Hematopoietic multipotent progenitor cell treated with erythropoietin and hydrocortisone succinate and interleukin-3 and kit ligand, for 15 days (in vitro differentiated cells): ENCODE measurements around the gene RNF40.

ENCODE experiments used
- DNase-seq: peaks from one replicate; pipeline ENCODE4 v3.0.0-alpha.2; 2015; ENCODE audit warnings: low spot score

The RNF40 gene

DNA sequence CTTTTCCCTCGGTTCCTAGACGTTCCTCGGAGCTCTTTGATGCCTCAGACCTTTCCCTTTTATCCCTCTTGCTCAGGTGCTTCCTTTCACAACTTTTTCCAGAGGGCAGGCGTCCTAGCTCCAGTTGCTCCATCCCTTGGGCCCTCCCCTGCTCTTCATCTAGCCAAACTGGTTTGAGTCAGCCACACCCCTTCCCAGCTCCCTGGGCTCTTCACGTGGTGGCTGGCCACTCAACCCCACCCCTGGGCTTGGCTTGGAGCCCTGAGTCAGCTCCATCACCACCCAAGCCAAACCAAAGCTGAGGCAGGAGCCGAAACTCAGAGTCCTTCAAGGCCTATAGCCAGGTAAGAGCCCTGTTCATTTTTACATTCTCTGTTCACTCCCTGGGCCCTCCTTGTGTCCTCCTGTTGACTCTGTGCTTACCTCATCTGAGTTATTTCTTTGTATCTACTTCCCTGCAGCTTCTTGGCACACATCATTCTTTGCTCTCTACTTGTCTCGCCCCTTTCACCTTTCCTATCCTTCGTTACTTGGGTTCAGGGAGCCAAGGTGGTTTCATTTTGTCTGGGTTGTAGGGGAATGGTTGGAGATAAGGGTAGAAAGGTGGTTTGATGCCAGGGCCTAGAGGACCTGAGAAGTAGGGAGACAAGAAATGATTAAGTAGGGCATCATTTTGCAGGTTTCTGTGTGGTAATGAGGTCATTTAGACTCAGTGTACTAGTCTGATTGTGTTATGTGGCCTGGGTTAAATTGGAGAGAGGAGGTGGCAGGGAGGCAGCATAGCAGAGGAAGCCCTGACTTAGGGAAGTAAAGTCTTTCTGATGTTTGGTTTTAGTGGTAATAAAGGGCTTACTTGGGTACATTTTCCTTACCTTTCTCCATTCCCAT, 21.5 kb upstream of the RNF40 start:
- peak; percentile 85 for DNase-seq

DNA sequence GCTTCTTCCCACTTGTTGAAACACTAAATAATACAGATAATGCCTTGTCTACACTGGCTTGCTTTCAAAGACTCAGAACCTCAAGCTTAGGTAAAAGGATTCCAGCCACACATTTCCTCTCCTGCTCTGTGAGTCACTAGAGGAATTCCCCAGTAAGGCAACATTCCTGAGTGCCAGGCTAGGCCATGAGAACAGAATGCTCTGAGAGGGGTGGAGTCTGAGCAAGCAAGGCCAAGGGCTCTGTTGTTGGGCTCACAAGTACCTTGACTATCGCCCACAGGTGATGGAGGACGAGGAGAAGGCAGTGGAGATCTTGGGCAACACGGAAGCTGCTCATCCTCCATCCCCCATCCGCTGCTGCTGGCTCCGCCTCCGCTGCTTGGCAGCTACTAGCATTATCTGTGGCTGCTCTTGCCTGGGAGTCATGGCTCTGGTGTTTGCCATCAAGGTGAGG, 20.6 kb upstream of the RNF40 start:
- no peak for DNase-seq

DNA sequence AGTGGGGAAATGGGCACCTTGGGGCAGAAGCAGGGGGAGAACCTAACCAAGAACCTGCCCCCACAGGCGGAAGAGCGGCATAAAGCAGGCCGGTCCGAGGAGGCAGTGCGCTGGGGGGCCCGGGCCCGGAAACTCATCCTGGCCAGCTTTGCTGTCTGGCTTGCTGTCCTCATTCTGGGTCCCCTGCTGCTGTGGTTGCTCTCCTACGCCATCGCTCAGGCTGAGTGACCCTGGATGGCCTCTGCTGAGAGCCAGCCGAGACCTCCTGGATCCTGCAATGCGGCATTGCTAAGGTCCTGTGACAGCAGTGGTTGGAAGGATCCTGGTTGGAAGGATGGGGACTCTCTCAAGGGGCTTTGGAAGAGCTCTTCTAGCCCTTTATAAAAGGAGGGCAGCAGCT, 18.4 kb upstream of the RNF40 start:
- no peak for DNase-seq

DNA sequence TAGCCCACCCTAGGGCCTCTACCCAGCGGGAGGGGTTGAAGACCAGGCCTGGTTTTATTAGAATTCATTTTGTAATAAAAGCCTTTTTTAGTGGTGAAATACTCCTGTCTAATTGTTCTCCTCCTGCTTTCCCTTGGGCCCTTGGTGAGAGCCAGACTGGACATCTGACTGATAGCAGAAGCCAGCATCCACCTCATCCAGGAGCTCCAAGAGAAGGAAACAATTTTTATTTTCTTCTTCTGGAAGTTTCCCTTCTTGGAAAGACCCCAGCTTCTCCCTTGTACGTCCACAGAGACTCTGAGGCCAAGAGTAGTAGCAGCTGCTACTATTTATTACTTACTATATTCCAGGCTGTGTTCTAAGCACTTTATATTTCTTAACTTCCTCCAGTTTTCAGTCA, 17.9 kb upstream of the RNF40 start:
- DNase-seq: no peak

DNA sequence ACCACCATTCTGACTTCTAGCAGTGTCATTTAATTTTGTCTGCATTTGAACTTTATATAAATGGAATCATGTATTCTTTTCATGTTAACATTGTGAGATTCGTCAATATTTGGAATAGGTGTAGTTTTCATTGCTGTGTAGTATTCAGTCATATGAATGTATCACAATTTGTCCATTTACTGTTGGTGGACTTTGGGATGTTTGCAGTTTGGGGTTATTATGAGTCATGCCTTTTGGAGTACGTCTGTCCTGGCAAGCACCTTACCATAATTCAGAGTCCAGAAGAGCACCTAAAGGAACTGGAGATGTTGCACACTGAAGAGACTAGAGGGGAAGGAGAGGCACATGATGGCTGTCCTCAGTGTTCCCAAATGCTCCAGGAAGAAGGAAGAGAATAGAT, 17.0 kb upstream of the RNF40 start:
- DNase-seq: no peak

DNA sequence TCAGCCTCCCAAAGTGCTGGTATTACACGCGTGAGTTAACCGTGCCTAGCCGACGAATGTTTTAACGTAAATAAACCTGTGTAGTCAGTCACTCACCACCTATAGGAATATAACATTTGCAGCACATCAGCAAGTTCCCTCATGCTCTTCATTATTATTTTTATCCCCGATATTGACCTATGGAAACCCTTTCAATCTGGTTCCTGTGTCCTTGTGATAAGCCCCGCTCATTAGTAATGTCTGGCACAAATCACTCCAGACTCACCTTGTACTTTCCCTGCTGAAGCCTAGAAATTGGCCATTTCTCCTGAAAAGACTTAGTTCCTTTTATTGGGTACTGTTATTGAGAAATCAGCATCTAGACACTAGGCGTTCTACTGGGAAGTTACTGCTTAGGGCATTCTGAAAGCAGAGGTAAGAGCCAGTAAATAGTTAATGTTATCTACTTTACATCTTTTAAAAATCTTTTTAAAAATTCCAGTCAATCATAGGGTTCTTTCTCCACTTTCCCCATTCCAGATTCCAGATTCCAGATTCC, 15.4 kb upstream of the RNF40 start:
- DNase-seq: no peak

DNA sequence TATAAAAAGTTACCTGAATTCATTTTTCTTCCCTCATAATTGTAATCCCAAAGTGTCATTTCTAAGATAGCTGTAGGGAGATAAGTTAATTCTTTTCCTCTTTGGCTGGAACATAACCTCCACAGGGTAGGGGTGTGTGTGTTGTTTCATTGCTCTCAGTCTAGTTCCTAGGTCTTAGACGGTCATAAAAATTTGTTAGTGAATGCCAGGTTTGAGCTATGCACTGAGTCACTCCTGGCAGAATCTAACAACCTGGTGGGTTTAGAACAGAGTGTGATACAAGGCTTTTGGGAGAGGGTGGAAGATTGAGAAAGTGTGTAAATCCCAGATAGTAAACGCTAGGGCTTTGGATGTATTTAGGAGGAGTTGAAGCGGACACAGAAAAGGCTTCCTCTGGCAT, 14.8 kb upstream of the RNF40 start:
- no peak for DNase-seq

DNA sequence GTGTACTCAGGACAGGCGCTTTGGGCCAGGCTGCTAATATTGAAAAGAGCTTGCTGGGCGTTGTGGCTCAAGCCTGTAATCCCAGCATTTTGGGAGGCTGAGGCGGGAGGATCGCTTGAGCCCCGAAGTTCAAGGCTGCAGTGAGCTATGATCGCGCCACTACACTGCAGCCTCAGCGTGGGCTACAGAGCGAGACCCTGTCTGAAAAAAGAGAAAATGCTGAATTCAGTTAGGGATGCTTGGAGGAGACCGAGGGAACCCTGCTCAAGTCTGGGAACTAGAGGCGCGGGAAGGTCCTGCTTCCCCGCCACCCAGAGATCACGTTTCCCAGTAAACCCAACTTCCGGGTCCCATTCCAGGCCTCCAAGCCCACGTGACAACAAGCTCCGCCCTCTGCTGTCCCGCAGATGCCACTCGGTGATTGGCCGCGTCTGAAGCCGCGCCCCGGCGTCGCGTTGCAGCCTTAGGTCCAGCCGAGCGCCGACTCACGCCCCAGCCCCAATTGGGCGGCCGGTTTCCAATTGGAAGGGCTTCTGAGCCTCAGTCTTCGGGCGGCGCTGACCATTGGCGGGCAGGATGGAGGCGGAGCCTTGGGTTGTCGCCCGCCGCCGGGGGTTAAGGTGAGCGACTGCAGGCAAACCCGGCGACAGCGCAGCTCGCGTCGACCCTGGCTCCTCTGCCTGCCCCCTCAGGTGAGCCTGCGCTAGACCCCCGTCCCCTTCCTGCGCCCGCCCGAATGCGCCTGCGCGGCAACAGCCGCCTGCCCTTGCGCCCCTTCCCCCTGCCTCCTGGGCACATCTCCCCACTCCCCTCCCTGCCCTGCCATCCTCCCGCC, 14.1 kb upstream of the RNF40 start, which contains the start of gene PHKG2:
Gene PHKG2, plus strand, starts transcription at position 627 of the 835 bp plus-strand sequence. CDS start 396 bp downstream, outside the sequence.
- DNase-seq: peak; percentile 99

DNA sequence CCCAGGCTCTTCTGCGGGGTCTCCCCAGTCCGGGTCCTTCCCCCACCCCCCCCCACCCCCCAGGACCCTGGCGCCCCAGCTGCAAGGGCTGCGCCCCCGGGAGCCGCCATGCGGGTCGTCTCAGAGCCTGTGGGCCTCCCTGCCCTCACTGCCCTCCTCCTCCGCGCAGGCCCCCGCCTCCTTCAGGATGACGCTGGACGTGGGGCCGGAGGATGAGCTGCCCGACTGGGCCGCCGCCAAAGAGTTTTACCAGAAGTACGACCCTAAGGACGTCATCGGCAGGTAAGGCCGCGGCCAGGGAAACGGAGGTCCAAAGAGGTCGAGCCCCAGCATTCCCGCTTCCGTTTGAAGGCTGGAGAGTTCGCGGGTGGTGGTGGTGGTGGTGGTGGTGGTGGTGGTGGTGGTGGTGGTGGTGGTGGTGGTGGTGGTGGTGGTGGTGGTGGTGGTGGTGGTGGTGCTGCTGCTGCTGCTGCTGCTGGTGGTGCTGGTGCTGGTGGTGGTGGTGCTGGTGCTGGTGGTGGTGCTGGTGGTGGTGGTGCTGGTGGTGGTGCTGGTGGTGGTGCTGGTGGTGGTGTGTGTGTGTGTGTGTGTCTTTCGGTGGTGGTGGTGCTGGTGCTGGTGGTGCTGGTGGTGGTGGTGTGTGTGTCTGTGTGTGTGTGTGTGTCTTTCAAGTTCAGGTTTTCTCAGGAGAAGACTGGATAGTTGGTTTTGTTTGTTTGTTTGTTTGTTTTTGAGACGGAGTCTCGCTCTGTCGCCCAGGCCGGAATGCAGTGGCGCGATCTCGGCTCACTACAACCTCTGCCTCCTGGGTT, 13.3 kb upstream of the RNF40 start:
- no peak for DNase-seq

DNA sequence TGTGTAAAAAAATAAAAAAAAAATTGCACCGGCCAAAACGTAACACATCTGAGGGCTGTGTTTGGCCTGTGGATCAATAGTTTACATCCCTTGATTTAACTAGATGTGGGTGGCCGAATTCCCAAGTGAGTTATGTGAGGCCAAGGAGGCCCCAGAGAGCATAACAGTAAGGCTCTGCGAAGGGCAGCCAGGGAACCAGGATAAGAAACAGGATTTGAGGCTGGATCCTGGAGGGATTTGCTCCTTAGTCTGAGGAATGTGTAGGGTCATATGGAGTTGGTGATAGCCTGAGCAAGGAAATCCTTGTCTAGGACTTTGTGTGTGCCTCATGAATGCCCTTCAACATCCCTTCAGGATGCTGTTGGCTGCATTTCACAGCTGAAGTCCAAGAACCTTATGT, 11.9 kb upstream of the RNF40 start:
- DNase-seq: no peak

DNA sequence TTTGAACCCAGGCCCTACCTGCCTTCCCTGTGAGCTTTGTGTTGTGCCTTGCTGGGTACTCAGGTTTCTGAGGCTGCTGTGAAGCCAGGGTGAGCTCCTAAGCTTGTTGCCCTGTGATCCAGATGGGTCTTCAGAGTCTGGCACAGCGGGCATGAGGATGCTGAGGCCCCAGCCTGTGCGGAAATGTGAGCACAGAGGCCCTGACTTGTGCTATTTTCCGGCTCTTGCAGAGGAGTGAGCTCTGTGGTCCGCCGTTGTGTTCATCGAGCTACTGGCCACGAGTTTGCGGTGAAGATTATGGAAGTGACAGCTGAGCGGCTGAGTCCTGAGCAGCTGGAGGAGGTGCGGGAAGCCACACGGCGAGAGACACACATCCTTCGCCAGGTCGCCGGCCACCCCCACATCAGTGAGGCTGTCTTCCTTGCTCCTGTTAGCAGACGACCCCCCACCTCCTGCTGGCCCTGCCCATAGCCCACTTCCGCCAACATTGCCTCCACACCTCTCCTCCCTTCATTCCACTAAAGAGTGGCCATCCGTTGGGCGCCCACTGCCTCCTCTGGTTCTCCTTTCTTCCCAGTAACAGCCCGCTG, 11.2 kb upstream of the RNF40 start:
- DNase-seq: no peak

DNA sequence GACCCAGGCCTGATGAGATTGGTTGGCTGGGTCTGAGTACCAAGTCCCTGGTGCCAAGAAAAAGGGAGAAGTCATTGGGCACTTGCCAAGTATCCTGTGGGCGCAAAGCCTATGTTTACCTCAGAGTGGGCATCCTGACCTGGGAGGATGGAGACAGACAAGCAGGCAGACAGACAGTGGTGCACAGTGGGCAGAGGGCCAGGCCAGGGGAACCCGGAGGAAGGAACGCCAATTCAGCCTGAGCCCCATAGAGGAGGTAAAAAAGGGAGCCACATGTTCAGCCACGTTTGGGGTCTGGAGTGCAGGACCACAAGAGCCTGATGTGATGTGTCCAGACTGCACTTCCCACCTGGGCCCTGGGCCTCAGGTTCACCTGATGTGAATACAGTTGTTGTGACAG, 8.5 kb upstream of the RNF40 start:
- no peak for DNase-seq

DNA sequence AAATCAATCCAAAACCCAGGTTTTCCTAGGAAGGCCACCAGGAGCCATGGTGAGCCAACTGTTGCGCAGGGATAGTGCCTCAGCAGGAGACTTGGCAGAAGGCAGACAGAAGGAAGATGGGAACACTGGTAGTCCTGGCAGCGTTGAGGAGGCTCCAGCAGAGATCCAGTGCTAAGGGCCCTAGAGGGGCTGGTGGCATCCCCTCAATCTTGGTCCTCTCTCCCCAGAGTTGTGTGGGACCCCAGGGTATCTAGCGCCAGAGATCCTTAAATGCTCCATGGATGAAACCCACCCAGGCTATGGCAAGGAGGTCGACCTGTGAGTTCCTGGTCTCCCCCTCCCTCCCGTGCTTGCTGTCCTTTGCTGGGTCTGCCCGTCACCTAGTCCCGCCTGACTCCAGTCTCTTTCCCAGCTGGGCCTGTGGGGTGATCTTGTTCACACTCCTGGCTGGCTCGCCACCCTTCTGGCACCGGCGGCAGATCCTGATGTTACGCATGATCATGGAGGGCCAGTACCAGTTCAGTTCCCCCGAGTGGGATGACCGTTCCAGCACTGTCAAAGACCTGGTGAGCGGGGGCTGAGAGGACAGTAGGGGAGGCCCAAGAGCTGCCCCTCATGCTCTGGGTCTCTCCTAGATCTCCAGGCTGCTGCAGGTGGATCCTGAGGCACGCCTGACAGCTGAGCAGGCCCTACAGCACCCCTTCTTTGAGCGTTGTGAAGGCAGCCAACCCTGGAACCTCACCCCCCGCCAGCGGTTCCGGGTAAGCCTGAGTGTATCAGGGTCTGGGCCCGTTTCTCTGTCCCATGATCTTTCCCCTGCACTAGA, 6.0 kb upstream of the RNF40 start:
- no peak for DNase-seq

DNA sequence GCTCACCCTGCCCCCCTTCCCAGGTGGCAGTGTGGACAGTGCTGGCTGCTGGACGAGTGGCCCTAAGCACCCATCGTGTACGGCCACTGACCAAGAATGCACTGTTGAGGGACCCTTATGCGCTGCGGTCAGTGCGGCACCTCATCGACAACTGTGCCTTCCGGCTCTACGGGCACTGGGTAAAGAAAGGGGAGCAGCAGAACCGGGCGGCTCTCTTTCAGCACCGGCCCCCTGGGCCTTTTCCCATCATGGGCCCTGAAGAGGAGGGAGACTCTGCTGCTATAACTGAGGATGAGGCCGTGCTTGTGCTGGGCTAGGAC, 5.4 kb upstream of the RNF40 start:
- no peak for DNase-seq

DNA sequence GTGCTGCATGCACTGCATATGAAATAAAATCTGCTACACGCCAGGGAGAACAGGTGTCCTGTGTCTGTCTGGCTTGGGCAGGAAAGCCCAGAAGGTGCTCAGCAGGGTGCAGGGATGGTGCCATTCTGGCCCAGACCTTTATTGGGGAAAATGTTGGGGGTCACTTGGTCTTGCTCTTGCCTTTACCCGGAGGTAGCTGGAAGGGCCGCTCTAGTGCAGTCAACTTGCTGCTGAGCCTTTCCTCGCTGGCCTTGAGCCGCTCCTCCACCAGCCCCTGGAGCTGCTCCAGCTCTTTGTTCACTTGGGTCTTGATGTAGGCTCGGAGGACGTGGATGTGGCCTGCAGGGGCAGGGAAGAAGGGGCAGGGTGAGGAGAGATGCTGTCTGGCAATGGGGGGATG, 4.8 kb upstream of the RNF40 start:
- no peak for DNase-seq

DNA sequence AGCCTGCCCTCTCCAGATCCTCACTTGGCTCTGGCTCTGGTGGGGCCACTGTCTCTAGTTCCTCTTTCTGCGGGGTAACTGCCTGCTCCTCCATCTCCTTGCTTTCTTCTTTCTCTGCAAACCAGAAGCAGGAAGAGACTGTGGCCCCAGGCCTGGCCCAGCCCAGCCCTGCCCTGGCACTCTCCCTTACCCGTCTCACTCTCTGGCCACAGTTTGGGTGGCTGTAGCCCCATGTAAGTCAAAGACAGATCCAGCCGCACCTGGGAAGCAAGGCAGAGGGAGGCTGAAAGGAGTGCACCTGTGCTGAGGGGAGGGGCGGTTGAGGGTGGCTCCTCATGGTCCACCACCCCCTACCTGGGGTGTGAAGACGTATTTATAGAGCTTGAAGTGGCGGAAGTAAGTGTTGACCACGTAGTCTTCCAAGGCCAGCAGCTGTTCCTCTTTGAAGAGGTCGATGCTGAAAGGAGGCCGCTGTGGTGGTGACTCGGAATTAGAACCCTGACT, 3.1 kb upstream of the RNF40 start:
- DNase-seq: no peak

DNA sequence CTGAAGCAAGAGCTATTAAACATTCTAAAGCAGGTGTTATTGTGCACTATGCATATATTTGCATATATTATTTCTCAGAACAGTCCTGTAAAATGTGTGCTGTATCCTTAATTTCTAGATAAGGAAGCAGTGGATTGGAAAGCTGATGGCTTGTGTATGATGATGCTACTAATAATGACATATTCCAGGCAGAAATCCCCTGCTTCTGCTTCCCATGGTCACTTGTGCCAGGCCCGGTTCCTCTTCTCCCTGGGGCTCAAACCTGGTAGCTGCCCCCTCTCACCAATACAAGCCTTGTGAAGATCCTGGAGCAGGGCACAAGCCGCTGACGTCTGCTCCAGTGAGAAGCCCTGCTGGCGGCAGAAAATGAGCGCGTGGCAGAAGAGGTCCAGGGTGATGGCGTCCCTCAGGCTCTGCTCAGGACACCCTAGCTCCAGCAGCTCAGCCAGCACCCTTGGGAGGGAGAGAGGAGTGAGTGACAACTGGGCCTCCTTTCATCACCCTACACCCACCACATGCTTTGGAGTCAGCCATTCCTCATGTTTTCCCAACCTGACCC, 2.0 kb upstream of the RNF40 start:
- no peak for DNase-seq

DNA sequence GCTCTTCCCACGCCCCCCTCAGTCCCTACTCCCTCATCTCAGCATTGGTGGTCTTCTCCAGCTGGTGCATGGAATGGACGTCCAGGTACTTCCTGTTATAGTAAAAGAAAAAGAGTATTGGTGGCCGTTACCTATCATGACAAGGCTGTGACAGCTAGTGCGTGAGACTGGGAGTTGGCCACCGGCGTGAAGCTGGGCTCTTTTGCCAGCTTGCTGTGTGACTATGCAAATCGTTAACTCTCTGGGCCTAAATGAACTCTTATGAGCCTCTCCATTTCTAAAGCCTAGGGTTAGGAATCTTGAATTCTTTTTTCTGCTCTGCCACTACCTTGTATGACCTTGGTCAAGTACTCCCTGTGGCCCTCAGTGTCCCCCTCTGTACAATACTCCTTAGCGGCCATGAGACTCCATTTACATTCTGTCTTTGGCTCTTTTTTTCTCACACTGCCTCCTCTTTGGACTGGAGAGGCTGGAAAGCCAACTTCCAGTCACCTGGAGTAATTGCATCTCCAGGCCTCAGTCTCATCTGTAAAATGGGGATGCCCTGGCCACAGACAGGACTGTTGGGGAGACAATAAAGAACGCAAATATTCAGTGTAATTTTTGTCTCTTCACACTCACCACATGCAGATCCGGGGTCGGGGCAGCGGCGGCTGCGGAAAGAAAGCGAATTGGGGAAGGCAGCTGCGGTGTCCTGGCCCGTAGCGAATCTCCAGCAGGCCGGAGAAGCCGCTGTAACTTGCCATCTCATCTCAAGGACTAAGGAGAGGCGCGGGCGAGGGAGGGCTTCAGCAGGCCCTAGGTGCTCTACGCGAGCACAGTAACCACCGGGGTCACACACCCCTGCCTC, 1.3 kb upstream of the RNF40 start:
- DNase-seq: peak; percentile 36

DNA sequence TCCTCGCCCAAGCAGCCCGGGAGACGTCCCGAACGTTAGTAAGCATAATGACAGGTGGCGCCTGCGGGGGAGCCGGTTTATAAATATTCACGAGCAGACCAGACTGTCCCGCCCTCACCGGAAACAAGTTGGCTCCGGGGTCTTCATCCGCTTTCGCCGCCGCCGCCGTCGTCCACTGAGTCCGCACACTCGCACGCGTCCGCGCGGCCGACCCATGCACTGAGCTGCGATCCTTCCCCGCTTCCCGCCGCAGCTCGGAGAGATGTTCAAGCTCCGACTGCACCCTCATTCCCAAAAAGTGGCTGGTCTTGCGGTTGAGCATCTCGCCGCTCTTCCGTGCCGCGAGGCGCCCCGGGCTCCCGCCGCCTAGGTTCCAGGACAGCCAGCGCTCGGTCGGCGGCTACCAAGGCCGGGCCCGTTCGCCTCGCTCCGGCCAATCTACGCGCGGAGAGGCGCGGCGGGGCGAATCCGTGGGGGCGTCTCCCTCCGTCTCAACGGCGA, 645 bp upstream of the RNF40 start:
- DNase-seq: peak; percentile 39
